Activated CD4-positive, alpha-beta T cell treated with anti-CD3 and anti-CD28 coated beads for 4 hours (primary cell): ENCODE results near the gene SPTLC1.

Experiments
- DNase-seq, 2 donors: peaks; one replicate each; pipeline ENCODE4 v3.0.0-alpha.2; 2020

The SPTLC1 gene

GRCh38 chr9:92077888-92078287 lies 37.3 kb downstream of the SPTLC1 start:
- DNase-seq = no peak

GRCh38 chr9:92071634-92072033 lies 43.6 kb downstream of the SPTLC1 start:
- DNase-seq = no peak

DNA sequence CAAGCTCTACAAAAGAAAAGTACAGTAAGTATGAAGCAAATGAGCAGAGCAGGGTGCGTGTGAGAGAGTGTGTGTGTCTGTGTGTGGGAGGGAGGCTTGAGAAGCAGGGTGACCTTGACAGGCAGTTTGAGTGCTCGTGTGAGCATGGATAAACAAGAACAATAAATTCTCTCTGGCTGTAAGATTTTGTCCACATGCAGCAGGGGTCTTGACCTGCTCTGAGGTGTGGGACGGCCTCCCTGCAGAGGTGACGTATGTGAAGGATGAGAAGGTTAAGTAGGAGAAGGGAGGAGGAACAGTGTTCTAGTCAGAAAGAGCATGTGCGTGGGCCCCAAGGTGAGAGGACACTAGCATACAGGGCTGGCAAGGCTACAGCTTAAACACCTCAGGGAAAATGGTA lies 49.0 kb downstream of the SPTLC1 start:
- no peak for DNase-seq

GRCh38 chr9:92064711-92065110 lies 50.5 kb downstream of the SPTLC1 start:
- no peak for DNase-seq

GRCh38 chr9:92061184-92061583 lies 54.0 kb downstream of the SPTLC1 start:
- DNase-seq = no peak

DNA sequence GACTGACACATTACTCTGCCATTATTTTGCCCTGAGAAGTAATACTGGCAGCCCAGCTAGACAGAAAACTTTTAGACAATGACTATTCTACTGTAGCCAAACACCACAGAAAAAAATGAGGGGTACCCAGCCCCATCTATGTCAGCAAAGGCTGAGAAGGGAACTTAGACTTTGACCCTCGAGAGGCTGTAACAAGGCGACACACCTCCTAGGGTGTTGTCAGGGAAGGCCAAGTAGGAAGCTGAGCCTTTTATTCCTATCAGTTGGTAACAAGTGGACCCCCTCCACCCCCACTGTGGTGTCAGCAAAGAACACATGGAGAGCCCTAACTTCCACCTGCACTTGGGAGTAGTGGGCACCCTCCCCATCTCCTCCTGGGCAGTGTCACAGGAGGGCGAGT lies 55.6 kb downstream of the SPTLC1 start:
- DNase-seq = no peak

- DNase-seq = no peak
These were observed 56.3 kb downstream of the SPTLC1 start for GRCh38 chr9:92058723-92059444.

DNA sequence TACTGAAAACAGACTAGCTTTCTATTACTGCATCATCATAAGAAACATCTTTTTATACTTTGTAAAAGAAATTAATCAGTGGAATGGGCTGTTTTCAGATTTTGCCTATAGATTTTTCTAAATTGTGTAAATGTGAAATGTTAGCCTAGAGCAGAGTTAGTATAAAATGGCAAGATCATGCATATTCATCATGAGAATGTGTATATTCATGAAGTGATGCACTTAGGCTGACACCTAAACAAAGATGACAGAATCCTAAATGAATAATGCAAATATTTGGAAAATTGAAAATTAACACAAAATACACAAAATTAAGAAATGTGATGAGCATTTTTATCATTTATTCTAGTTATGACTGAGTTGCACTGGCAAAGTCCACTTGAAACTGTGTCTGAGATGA lies 57.2 kb downstream of the SPTLC1 start:
- DNase-seq = no peak

- DNase-seq = no peak
These were observed 58.0 kb downstream of the SPTLC1 start for GRCh38 chr9:92057226-92057625.

GRCh38 chr9:92055624-92056023 lies 59.6 kb downstream of the SPTLC1 start:
- DNase-seq = no peak

DNA sequence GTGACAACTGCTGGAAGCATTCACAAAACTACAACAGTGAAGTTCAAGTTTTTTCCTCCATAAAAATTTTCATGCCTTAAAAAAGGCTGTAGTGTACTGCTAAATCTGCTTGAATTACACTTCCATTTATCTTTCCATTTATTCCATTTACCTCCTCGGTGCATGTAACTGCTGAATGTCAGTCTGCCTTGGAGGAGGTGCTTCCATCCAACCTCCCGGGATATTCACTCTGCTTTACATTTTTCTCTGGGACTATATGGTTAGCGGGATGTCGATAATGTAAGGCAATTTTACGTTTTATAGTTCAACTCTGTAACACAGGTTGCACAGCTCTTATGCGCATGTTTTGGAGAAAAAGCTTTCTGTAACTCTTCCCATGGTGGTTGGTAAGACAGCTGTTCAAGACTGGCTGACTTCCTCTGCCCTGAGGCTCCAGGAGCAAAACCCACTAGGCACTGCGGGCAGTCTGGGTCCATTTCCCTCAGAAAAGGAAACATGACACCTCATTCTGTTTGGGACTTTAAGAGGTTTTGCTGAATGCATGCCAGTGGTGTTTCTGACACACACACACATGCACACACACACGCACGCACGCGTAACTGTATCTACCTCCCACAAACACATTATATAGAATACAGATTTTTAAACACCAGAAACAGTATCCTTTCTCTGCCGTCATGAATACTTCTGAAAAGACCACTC lies 66.1 kb downstream of the SPTLC1 start:
- no peak for DNase-seq

DNA sequence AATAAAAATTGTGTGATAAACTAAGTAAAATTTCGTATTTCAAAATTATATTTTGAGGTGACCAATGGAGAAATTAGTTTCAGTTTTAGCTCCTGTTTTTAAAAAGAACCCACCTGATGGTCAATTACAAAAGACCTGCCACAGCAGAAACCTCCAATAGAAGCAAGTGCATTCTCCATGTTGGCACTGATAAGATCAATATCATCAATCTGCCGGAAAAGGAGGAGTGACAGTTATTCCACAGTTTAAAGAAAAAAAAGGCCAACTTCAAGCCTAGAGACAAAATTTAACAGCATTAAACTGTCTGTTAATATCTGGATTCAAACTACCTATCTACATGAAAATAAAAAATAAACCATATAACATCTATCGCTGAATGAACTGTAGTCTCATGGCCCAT lies 67.7 kb downstream of the SPTLC1 start:
- no peak for DNase-seq

GRCh38 chr9:92046676-92047075 lies 68.5 kb downstream of the SPTLC1 start:
- DNase-seq = no peak

DNA sequence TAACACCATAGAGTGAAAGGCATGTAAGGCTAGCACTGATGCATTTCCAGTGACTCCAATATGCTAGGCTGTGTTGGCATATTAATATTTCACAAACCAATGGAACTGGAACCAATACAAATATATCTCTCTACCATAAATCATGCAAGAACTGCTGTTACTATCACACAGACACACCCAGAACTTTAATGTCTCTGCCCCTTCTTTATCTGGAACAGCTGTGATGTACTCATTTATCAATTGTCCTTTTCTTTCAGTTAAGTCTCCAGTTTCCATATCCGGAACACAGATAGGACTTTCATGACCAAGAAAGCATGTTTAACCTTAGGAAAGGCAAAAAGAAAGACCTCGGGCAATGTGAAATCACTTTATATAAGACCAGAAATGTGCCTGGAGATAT lies 70.3 kb downstream of the SPTLC1 start:
- DNase-seq = no peak

- no peak for DNase-seq
These were observed 72.2 kb downstream of the SPTLC1 start for GRCh38 chr9:92043002-92043401.

GRCh38 chr9:92042260-92042659 lies 73.0 kb downstream of the SPTLC1 start:
- DNase-seq = no peak

GRCh38 chr9:92036756-92037155 lies 78.5 kb downstream of the SPTLC1 start:
- no peak for DNase-seq

DNA sequence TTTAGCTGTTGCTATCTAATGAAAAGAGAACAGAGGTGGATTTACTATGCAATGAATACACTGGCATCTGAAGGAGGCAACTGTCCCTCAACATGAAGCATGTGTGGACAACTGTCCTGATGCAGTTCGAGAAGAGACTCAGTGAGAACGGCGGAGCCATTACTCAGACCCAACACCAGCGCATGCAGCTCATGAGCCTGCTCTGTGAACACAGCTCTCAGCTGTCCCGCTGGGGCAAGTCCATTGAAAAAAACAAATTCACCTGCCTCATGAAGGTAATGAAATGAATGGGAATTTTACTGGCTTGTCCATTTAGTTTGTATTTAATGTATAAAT lies 78.8 kb downstream of the SPTLC1 start:
- no peak for DNase-seq

DNA sequence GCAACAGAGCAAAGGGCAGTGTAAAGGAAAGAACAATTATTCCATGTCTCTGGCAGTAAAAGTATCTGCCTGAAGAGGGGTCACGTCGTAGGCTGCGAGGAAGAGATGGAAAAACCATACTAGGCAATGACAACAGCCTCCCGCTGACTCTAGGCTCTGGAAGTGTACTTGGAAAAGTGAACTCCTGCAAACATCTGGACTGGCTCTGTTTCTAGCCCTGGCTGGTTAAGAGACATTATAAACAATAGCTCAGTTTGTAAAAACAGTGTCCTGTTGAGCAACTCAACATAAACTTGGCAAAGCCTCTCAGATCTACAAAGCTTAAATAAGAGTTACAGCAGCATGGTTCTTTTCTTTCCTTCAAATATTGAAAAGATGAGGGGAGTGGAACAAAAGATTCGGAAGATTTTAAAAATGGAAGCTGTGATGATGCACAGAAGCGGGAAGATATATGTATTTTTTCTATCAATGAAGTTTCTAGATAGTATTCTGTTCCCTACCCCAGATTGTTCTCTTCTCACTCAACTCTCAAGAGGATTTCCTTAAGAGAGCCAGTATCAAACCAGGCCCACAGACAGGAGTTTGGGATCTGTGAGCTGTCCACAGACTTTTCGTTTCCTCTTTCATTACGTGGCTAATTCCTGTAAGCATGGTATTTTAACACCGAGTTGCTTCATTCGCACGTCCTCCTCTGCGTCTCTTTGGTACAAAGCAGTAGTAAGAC lies 79.4 kb downstream of the SPTLC1 start:
- DNase-seq = no peak

DNA sequence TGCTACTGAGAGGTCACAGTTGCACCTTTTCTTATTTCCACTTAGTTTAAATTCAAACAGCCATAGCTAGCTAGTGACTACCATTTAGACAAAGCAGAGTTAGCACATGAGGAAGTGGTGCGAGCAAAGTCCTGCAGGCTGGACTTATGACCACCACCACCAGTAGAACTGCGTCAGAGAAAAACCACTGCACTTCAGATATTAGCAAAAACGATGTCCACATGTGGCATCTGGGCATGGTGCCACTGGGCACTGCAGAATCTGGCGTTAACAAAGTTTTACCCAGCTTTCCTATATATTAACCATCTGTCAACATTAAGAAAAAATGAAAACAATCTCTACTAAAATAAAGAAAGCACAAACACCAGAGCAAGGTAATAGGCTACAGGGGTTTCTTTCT lies 80.1 kb downstream of the SPTLC1 start:
- DNase-seq = no peak

GRCh38 chr9:92033991-92034390 lies 81.2 kb downstream of the SPTLC1 start:
- DNase-seq = no peak

DNA sequence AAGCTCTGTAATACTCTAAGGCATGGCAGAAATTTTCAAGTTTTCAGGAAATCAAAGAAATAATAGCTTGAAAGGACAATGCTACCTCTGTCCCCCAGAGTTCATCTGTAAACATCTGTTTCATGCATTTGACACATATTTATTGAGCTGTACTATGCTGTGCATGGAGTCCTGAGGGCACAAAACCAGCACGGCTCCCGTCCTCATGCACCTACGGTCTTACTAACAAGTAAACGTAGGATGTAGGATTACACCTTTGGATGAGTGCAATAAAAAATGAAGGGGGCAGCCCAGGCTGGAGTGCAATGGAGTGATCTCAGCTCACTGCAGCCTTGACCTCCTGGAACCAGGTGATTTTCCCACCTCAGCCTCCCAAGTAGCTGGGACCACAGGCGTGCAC lies 81.9 kb downstream of the SPTLC1 start:
- no peak for DNase-seq

DNA sequence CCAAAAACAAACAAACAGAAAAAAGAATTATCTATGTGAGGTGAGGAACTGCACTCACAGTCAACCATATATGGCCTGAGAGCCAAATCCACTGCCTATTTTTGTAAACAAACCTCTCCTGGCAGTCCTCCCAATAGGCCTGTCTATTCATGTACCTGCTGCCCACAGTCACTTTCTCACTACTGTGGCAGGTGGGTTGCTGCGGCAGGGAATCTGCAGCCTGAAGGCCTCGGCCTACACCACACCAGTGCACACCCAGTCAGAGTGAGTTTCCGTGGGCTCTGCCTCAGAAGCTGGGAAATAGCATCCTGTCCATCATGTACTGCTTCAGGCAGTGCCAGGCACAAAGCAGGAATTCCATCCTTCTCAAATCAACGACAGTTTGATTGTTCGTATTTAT lies 82.3 kb downstream of the SPTLC1 start:
- DNase-seq = no peak

DNA sequence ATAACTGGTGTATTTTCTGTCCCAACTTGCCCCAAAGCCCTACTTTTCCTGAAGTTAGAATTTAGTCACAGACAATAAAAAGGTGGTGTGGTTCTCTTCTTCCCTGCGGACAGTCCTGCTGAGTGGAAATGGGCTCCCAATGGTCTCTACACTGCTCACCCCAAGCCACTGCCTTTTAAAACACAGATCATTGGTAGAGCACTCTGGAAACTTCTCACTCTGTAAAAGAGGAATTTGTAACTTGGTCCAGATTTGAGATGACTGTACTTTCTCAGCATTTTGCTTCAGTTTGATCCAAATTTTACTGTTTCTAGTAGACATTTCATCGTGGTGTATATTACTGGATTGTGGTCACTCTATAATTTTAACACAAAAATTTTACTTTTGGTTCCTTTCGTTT lies 84.8 kb downstream of the SPTLC1 start:
- DNase-seq = no peak
